Measurements from ENCODE around the gene PREP. TPM values are rescaled to one million over a fixed set of nuclear protein-coding genes. Genes with fewer than 3 reads are reported as not detected.
"Not testable (repeated sequence)": the region's sequence is repeated elsewhere in the genome, so short reads cannot be mapped to it uniquely, and the experiment has no call there.

PREP gene
- total RNA-seq, 1 donor from 2014 or later, result 46.3 TPM

DNA sequence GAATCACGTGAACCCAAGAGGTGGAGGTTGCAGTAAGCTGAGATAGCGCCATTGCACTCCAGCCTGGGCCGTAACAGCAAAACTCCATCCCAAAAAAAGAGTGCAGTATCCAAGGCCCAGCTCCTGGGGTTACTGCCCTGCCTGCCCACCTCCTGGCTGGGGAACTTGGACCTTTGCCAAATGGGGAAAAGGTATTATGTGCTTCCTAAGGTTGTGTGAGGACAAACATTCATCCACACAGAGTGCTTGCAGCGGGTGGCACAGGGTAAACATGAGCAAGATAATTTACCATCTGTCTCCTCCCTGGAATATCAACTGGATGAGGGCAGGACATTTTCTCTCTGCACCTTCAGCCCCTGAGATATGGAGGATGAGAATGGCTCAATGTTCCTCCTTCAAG, 128.2 kb downstream of the PREP start:
- intact Hi-C loops (cut with micrococcal nuclease), result no loop called here

DNA sequence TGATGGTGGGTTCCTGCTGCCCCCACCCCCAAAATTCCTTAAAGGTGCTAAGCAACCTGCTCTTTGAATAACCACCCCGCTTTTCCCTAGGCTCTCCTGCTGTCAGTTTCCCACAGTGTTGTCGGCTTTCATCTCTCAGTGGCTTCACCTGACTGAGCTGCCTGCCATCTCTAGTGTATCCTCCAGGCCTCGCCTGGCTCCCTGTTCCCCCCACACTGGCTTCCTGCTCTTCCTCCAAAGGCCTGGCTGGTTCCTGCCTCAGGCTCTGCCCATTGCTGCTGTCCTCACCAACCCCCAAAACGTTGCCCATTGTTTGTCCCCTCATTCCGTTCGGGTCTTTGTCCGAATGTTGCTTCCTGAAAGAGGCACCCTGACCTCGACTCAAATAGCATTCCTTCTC, 129.3 kb downstream of the PREP start:
- intact Hi-C loops (cut with micrococcal nuclease), result no loop called here

DNA sequence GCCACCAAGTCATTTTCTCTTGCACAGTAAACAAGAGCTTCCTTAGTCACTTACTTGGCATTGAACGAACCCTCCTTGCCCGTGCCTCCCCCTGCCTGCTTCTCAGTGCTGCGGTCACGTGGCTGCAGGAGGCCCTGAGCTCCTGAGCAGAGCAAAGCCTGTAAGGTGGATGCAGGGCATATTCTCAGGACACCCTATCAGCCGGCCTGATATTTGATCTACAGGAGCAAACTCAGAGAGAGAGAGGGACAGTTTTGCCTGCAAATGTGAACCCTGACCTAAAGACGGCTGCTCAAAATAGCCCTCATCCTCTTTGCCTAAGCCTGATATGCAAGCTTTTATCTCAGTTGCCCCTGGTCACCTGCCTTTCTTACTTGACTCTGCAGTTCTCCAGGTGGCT, 130.1 kb downstream of the PREP start:
- intact Hi-C loops (cut with micrococcal nuclease), result no loop called here

DNA sequence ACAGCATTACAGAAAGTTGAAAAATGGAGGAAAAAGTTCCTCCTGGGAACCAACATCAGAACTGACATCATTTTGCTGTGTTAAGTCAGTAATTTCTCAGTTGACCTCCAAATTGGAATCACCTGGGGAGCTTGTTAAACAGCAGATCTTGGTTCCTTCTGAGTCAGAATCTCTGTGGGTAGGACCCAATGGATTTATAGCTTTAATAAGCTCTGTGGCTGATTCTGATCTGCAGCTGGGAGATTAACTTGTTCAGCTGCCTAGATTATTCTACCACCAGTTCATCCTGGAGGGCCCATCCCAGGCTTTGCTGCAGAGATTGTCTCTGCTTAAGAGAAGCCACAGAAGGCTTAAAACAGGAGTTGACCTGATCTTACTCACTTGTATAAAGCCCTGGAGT, 132.4 kb downstream of the PREP start:
- intact Hi-C loops (cut with micrococcal nuclease), result no loop called here

DNA sequence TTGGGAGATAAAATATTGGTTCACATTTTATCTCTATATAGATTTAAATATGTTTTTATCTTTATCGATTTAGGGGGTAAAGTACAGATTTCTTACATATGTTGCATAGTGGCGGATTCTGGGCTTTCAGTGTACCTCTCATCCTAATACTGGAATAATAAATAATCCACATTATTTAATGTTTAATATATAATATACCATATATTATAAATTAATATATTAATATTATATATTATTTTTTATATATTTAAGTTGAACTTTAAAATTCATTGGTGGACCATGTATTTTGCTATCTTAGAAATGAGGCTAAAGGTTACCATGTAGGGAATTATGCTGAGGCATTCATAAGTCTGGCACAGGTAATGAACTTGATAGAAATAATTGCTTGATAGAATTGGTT, 133.5 kb downstream of the PREP start:
- intact Hi-C loops (cut with micrococcal nuclease), result no loop called here

DNA sequence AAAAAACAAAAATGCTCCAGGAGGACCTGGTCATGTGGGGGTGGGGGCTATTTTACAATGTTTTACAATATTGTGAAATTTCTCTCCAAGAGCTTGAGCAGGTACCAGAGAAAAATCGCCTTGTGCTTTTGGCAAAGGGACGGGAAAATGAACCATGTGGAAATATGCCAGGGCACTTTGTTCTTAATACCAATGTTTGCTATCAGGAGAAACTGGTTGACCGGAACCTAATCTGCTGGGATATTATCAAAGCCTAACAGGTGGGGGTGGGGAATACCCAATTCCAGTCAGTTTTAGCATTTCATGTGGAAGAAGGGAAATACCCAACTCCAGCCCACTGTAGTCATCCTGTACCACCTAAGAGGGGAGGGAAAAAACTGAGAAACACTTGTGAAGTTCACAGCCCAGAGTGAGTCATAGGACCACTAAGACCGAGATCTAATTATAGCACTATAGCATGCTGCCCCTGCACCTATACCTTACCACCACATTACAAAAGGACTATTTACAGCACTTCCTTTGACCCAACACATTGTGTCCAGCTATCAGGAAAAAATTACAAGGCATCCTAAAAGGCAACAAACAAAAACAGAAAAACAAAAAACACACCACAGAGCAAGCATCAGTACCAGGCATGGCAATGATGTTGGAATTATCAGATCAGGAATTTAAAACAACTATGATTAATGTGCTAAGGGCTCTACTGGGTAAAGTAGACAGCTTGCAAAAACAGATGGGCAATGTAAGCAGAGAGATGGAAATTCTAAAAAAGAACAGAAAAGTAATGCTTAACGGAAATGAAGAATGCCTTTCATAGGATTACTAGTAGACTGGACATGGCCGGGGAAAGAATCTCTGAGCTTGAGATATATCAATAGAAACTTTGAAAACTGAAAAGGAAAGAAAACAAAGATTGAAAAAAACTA, 138.9 kb downstream of the PREP start:
- intact Hi-C loops (cut with micrococcal nuclease), result no loop called here

DNA sequence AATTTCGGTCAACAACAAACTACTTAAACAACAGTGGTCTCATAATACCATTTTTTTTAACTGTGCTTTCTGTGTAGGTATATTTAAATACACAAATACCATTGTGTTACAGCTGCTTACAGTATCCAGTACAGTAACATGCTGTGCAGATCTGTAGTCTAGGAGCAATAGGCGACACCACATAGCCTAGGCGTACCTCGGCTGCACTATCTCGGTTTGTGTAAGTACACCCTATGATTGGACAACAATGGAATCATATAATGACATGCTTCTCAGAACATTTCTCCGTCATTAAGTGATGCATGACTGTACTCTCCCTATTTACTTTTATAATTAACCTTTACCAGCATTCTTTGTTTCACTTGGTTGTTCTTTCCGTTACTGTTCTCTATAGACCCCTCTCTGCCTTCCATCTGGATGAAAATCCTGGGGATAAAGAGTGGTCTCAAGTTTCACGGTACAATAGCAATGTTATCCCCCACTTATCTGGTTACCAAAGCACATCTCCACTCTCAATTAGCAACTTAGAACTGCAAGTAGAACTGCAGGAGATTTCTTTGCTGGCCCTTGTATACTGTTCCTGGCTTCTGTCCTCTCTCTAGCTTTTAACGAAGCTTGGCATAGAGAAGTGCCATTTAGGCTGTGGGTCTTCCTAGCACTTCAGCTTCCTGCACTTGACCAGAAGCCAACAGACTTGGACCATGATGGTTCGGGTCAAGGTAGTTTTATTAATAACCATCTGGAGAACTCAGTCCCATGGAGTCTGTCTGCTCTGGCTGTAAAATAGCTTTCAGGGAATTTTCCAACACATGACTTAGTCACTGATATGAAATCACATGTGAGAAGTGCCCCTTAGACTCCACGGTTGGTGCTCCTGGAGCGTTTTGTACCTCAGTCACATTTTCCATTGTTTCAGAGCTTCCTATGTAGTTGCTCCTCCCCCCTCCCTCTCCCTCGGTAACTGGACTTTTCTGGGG, 142.7 kb downstream of the PREP start:
- intact Hi-C loops (cut with micrococcal nuclease), result no loop called here

DNA sequence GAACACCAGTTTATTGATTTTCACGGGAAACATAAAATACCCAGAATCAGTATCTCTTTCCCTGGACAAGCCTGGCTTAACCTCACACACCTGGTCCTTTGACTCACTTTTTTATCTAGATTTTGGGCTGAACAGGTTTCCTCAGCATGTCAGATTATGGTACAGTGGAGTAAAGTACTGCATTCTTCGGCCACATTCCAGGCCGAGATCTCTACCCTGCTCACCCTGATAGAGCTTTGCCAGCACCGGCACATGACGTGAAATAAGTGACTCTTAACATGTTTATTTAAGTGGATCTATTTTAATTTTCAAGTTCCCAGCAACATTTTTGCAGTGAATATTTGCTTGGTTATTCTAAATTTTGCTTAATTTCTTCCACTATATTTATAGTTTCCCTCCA, 144.1 kb downstream of the PREP start:
- intact Hi-C loops (cut with micrococcal nuclease), result no loop called here

DNA sequence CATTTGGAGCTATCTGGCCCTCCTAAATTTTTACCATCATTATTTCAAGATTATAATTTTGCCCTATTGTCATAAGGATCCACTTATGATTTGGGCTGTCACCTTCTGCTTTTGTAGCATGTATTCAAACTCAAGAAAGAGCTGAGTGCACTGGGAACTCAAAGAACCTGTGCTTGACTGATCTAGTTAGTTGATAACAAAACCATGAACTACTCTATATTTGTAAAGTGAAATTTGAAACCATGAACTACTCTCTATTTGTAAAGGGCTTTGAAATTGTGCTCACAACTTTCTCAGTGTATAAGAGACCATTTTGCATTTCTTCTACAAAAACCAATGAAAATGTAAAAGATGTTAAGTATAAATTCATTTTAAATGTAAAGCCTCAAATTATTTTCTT, 145.5 kb downstream of the PREP start:
- intact Hi-C loops (cut with micrococcal nuclease), result no loop called here

DNA sequence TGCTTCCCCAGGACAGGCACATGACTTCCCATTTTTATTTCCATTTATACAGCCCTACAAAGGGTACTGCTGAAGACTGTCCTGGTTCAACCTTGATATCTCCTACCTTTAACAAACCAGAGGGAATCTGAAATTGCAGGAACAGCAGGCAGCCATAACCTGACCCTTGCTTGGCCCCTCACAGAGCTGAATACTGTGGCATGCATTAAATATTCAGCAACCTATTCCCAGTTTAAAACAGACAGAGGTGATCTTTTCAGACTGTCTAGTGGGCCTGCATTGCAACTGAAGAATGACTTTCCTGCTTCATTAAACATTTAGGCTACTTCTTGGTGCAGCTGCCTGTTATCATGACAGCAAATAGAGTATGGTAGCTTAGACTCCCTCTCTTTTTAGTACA, 146.3 kb downstream of the PREP start:
- intact Hi-C loops (cut with micrococcal nuclease), result no loop called here

DNA sequence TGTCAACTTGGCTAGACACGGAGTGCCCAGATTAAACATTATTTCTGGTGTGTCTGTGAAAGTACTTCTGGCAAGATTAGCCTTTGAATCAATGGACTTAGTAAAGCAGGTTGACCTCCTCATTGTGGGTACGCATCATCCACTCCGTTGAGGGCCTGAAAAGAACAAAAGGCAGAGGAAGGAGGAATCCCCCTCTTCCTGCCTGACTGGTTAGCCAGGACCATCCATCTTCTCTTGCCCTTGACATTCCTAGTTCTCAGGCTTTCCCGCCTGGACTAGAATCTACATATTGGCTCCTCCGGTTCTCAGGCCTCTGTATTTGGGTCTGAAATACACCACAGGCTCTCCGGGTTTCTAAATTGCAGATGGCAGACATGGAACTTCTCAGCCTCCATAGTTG, 149.1 kb downstream of the PREP start:
- intact Hi-C loops (cut with micrococcal nuclease), result no loop called here

DNA sequence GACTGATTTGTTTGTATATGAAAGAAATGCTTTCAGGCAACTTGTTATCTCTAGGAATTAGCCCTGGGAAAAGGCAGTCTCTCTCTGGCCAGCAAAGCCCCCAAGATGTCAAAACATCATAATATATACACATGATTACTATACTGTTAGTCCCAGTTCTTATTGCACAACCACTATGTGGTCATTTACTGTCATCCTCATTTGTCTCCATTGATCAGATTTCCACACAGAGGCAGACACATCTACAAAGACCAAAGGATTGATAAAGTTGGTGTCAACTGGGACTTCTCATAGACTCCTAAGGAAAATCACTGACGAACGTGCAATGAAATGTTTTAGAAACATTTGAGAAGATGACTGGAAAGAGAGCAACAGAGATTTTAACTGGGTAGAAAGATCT, 151.2 kb downstream of the PREP start:
- intact Hi-C loops (cut with micrococcal nuclease), result no loop called here

DNA sequence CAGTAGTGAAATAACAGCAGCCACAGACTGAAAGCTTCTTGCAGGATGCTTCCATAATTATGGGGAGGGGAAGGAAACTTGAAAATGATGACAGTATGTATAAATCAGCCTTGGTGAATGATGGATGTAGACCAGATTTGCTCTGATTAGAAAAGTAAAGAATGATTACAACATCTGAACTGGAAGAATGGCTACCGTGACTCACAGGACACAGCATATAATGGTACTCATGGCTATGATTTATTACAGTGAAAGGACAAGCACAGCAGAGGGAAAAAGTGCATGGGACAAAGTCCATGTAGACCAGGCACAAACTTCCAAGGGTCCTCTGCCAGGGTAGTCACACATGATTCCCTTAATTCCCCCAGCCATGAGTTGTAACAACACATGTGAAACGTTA, 152.3 kb downstream of the PREP start:
- intact Hi-C loops (cut with micrococcal nuclease), result no loop called here

DNA sequence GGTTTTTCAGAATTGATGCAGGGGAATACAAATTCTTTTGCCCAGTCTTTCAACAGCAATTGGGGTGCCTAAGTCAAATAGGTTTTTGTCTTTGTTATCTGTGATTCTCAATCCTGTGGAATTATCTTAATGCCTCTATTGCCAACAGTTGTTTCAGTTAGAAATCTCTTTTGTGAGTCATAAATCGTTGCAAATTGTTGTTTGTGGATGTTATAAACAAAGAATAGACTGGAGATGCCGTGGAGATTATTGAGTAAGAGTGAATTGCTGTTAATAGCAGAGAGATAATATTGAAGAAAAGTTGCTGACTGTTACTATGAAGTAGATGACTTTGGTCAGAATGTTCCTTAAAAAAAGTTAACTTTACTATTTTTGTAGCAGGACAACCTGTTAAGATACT, 159.4 kb downstream of the PREP start:
- intact Hi-C loops (cut with micrococcal nuclease), result no loop called here

DNA sequence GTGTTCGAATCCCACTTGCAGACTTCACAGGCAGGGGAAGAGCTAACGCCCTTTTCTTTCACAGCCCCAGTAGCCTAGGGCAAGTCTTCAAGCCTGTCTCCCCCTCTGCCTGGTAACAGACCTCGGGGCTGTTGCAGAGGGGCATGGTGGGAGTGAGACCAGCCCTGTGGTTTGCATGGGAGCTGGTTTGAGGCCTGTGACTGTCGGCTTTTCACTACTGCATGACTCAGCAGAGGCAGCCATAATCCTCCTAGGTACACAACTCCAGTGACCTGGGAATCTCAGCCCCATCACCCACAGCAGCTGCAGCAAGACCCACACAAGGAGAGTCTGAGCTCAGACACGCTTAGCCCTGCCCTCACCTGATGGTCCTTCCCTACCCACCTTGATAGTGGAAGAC, 167.7 kb downstream of the PREP start:
- intact Hi-C loops (cut with micrococcal nuclease), result no loop called here

DNA sequence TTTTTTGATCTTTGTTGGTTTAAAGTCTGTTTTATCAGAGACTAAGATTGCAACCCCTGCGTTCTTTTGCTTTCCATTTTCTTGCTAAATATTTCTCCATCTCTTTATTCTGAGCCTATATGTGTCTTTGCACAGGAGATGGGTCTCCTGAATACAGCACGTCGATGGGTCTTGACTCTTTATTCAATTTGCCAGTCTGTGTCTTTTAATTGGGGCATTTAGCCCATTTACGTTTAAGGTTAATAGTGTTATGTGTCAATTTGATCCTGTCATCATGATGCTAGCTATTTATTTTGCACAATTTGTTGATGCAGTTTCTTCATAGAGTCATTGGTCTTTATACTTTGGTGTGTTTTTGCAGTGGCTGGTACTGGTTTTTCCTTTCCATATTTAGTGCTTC, 171.1 kb downstream of the PREP start:
- intact Hi-C loops (cut with micrococcal nuclease), result not testable (repeated sequence)

Other genes starting within 250 kb of the PREP start
- not detected in 2 replicates for gene POPDC3, start 223.1 kb downstream of the PREP start, total RNA-seq

Measured in T-helper 2 cell treated with Interferon-gamma antibody and Interleukin-4, amounts not matched to agents 100 ng/mL and 5 ng/mL, for 36 hours (primary cell).